HepG2 (cell line): Measurements from ENCODE around the gene ANKRD65. TPM values are rescaled to one million over a fixed set of nuclear protein-coding genes. Genes with fewer than 3 reads are reported as not detected.
A peak's percentile ranks its signal among the peaks of the same experiment; 100 is the strongest.

Experiments
- CHD4 ChIP-seq: fragments of 200-600 bp; sonication (generic); IDR thresholded peaks from 2 replicates; pipeline ENCODE4 v1.7.0; 2017; ENCODE audit warnings: mild to moderate bottlenecking, low read length, borderline replicate concordance
- FOXO4 ChIP-seq: sonication (generic); formaldehyde crosslinking; conservative IDR thresholded peaks from 2 replicates; pipeline ENCODE4 v1.8.1; 2023; ENCODE audit warnings: missing genetic modification reagents
- HNF4G ChIP-seq, 2 experiments: sonication (generic) in 1 of 2; formaldehyde crosslinking in 1 of 2; IDR thresholded peaks; 2 replicates each; pipeline versions ENCODE4 v1.4.0 to v1.6.1; 2011 to 2020; ENCODE audit warnings: borderline replicate concordance in 2 of 2, low read depth in 2 of 2, mild to moderate bottlenecking in 2 of 2, low read length in 1 of 2, missing genetic modification reagents in 1 of 2, moderate library complexity in 1 of 2
- ISL2 ChIP-seq: sonication (generic); formaldehyde crosslinking; IDR thresholded peaks from 2 replicates; pipeline ENCODE4 v1.5.0; 2020; ENCODE audit warnings: missing genetic modification reagents
- KLF12 ChIP-seq: sonication (generic); formaldehyde crosslinking; IDR thresholded peaks from 2 replicates; pipeline ENCODE4 v1.4.0; 2020; ENCODE audit warnings: missing genetic modification reagents, borderline replicate concordance
- NCOA5 ChIP-seq: sonication (generic); formaldehyde crosslinking; IDR thresholded peaks from 2 replicates; pipeline ENCODE4 v1.4.0; 2020; ENCODE audit warnings: missing genetic modification reagents
- NFE2L1 ChIP-seq: sonication (generic); formaldehyde crosslinking; IDR thresholded peaks from 2 replicates; pipeline ENCODE4 v1.4.0; 2020; ENCODE audit warnings: missing genetic modification reagents, mild to moderate bottlenecking, borderline replicate concordance
- PCBP2 ChIP-seq: fragments of 200-400 bp; formaldehyde crosslinking; optimal IDR thresholded peaks from 2 replicates; pipeline ENCODE3; 2018; ENCODE audit warnings: low read length, low read depth; ENCODE audit not compliant: poor library complexity, severe bottlenecking
- PRDM15 ChIP-seq: sonication (generic); formaldehyde crosslinking; IDR thresholded peaks from 2 replicates; pipeline ENCODE4 v1.4.0; 2020; ENCODE audit warnings: missing genetic modification reagents
- SOX6 ChIP-seq, 2 experiments: fragments of 450-650 bp in 1 of 2; sonication (generic) in 1 of 2; formaldehyde crosslinking in 1 of 2; IDR thresholded peaks; 2 replicates each; pipeline versions ENCODE4 v1.4.0 to v1.6.1; 2017 to 2020; ENCODE audit warnings: antibody characterized with exemption in 1 of 2, mild to moderate bottlenecking in 1 of 2, missing genetic modification reagents in 1 of 2
- SP1 ChIP-seq, 2 experiments: fragments of 450-650 bp in 1 of 2; sonication (generic) in 1 of 2; formaldehyde crosslinking in 1 of 2; IDR thresholded peaks; 2 replicates each; pipeline versions ENCODE4 v1.4.0 to v1.6.1; 2016 to 2020; ENCODE audit warnings: missing genetic modification reagents in 1 of 2
- YY1 ChIP-seq: IDR thresholded peaks from 2 replicates; pipeline ENCODE4 v1.6.1; 2011; ENCODE audit warnings: low read length, low read depth, moderate library complexity, mild to moderate bottlenecking; ENCODE audit not compliant: insufficient read depth, insufficient replicate concordance
- ZEB1 ChIP-seq: IDR thresholded peaks from 2 replicates; pipeline ENCODE4 v1.6.1; 2012; ENCODE audit warnings: mild to moderate bottlenecking, low read depth, inconsistent platforms; ENCODE audit not compliant: insufficient replicate concordance
- ZFP36 ChIP-seq: fragments of 150-350 bp; IDR thresholded peaks from 2 replicates; pipeline ENCODE4 v1.6.1; 2018; ENCODE audit warnings: borderline replicate concordance, low read length, low read depth; ENCODE audit not compliant: partially characterized antibody
- ZFY ChIP-seq: sonication (generic); formaldehyde crosslinking; IDR thresholded peaks from 2 replicates; pipeline ENCODE4 v1.4.0; 2020; ENCODE audit warnings: missing genetic modification reagents
- ZNF296 ChIP-seq: sonication (generic); formaldehyde crosslinking; conservative IDR thresholded peaks from 2 replicates; pipeline ENCODE4 v1.5.0; 2020; ENCODE audit warnings: mild to moderate bottlenecking, missing genetic modification reagents
- polyA plus RNA-seq, 8 experiments: library from polyadenylated mRNA; depleted of rRNA in 3 of 8; stranded (reverse) in 7 of 8; unstranded in 1 of 8; fragments of >200 nt; fragmentation: Illumina TruSeq in 4 of 8; extraction: Trizol in 4 of 8; gene quantifications; 2 replicates each; pipeline versions ENCODE4 v1.2.1 to v1.2.3, GENCODE V29; 2011 to 2016; ENCODE audit warnings: low read depth in 4 of 8, missing spikeins in 1 of 8, mixed read lengths in 1 of 8; ENCODE audit not compliant: insufficient read depth in 1 of 8
- total RNA-seq, 5 experiments: library from RNA; depleted of rRNA; stranded (reverse); fragments of >200 nt; fragmentation: Illumina TruSeq; extraction: Trizol; gene quantifications; 2 replicates each; pipeline ENCODE4 v1.2.3, GENCODE V29; 2016; ENCODE audit warnings: low read depth in 1 of 5
- TF ChIP-seq, protein P1 (sequence below): sonication (generic); formaldehyde crosslinking; IDR thresholded peaks from 2 replicates; pipeline ENCODE4 v1.8.1; 2023; ENCODE audit warnings: mild to moderate bottlenecking, missing genetic modification reagents
- TF ChIP-seq, protein P2 (sequence below): fragments of 450-650 bp; IDR thresholded peaks from 2 replicates; pipeline ENCODE4 v1.6.1; 2016

The ANKRD65 gene
- total and polyA plus RNA-seq, 2 of the 13 experiments (the other 11 are each of a cell fraction or from before 2014, with no cell fraction given): 12.1 to 30.1 TPM

- TF ChIP-seq PRDM15 (CRISPR knock-in tag): no peak
- TF ChIP-seq CHD4: no peak
- TF ChIP-seq SP1 (IDR thresholded peaks at IDR 0.05): no peak
- TF ChIP-seq SP1 (CRISPR knock-in tag; IDR thresholded peaks at IDR 0.05): no peak
- no peak for TF ChIP-seq HNF4G (IDR thresholded peaks at IDR 0.05; ENCODE audit: borderline replicate concordance, low read depth, low read length)
- TF ChIP-seq HNF4G (CRISPR knock-in tag; IDR thresholded peaks at IDR 0.05; ENCODE audit: borderline replicate concordance, low read depth): no peak
- no peak for TF ChIP-seq SOX6 (IDR thresholded peaks at IDR 0.05)
- TF ChIP-seq SOX6 (CRISPR knock-in tag; IDR thresholded peaks at IDR 0.05): no peak
- TF ChIP-seq FOXO4 (CRISPR knock-in tag): 0 out of 2 replicates have a peak, but pooled peaks have one; percentile 49
- TF ChIP-seq YY1: peak; percentile 11
- TF ChIP-seq NFE2L1 (CRISPR knock-in tag): no peak
- TF ChIP-seq, protein P1, sequence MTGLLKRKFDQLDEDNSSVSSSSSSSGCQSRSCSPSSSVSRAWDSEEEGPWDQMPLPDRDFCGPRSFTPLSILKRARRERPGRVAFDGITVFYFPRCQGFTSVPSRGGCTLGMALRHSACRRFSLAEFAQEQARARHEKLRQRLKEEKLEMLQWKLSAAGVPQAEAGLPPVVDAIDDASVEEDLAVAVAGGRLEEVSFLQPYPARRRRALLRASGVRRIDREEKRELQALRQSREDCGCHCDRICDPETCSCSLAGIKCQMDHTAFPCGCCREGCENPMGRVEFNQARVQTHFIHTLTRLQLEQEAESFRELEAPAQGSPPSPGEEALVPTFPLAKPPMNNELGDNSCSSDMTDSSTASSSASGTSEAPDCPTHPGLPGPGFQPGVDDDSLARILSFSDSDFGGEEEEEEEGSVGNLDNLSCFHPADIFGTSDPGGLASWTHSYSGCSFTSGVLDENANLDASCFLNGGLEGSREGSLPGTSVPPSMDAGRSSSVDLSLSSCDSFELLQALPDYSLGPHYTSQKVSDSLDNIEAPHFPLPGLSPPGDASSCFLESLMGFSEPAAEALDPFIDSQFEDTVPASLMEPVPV (CRISPR knock-in tag): no peak
- no peak for TF ChIP-seq ZFP36
- TF ChIP-seq, protein P2, sequence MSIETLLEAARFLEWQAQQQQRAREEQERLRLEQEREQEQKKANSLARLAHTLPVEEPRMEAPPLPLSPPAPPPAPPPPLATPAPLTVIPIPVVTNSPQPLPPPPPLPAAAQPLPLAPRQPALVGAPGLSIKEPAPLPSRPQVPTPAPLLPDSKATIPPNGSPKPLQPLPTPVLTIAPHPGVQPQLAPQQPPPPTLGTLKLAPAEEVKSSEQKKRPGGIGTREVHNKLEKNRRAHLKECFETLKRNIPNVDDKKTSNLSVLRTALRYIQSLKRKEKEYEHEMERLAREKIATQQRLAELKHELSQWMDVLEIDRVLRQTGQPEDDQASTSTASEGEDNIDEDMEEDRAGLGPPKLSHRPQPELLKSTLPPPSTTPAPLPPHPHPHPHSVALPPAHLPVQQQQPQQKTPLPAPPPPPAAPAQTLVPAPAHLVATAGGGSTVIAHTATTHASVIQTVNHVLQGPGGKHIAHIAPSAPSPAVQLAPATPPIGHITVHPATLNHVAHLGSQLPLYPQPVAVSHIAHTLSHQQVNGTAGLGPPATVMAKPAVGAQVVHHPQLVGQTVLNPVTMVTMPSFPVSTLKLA: no peak
- TF ChIP-seq KLF12 (CRISPR knock-in tag): no peak
- no peak for TF ChIP-seq ZNF296 (CRISPR knock-in tag)
- TF ChIP-seq NCOA5 (CRISPR knock-in tag): no peak
- peak; percentile 50; the same call in 1 of the 2 replicates for TF ChIP-seq ZFY (CRISPR knock-in tag)
- no peak for TF ChIP-seq PCBP2
- no peak for TF ChIP-seq ISL2 (CRISPR knock-in tag)
- TF ChIP-seq ZEB1: no peak
Observed at GRCh38 chr1:1419813-1420653, 1.0 kb downstream of the ANKRD65 start (continued).
